Raji (cell line): Measurements from ENCODE around the gene OCA2.

Experiments used
- POLR2A ChIP-seq: IDR thresholded peaks from 2 replicates; pipeline ENCODE4 v1.6.1; 2011; ENCODE audit warnings: low read depth, low read length, control low read depth; ENCODE audit not compliant: insufficient read depth

OCA2 gene

GRCh38 chr15:27832237-27832596 lies 266.9 kb downstream of the OCA2 start:
- no peak for TF ChIP-seq POLR2A

GRCh38 chr15:27831384-27832236 lies 267.5 kb downstream of the OCA2 start:
- TF ChIP-seq POLR2A: no peak

GRCh38 chr15:27828746-27829145 lies 270.4 kb downstream of the OCA2 start:
- TF ChIP-seq POLR2A: no peak

DNA sequence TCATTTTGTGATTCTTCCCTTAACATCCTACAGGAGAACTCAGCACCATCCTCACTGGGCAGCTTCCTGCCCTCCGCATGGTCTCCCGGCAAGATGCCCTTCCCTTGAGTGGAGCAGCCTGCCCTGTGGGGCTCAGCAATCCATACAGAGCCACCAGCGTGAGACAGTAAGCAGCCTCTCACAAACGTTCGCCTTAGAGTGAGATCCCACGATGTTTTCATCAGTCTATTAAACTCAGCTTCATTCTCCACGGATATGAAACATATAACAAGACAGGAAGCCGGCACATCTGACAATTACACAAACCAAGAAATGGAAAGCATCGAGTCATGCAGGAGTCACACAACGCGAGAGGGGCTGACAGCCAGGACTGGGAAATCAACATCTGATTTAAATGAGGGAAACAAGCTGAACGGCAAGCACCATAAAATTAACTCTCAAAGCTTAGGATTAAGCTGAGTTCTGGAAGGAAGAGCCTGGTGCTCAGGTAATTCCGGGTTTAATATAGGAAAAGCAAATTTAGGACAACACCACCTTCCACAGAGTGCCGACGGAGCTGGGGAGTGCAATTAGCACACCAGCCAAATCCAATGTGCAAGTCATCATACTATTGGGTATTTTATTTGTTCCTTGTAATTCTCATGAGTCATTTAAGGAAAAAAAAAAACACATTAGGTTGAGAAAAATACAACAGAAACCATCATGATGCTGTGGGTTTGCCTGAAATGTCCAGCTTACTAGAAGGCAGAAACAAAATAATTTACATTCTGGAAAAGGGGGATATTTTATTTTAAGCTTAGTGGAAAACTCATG lies 272.0 kb downstream of the OCA2 start:
- no peak for TF ChIP-seq POLR2A

DNA sequence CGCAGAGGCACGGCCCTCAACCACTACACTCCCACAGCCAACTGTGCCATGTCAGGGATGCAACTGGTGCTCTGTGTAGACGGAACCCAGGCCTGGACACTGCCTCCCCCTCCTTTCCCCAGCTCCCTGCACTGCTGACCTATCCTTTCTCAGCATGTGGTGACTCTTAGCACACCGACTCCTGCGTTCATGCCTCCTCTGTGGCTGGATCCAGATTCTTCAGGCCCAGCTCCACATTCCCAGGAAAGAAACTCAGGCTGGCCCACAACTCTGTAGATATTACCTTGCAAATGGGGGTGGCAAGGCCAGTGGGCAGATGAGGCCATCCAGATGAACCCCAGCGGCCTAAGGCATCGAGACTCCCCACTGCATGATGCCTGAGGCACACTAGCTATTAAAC lies 272.7 kb downstream of the OCA2 start:
- TF ChIP-seq POLR2A: no peak

DNA sequence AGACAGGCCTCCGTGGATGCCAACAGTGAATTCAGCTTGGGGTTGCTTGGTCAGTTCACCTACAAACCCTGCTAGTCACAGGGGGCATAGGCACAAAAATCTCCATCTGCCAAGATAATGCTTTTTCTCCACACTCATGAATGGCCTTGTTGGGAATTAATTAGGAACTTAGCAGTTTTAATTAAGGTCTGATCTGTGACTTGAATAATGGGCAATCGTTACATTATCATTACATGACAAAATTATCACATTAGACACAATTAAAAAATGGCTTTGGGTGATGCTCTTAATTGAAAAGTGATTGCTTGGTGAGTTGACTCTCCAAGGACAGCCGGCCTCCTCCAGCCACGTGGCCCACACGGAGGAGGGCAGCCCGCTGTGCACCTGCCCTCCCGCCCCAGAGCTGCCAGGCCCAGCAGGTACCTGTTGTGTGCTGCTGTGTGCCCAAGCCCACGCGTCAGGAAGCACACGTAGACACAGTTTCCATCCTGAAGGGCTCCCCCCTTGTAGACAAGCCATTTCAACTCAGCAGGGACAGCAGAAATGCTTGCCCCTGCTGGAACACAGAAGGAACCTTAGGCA lies 274.2 kb downstream of the OCA2 start:
- no peak for TF ChIP-seq POLR2A

DNA sequence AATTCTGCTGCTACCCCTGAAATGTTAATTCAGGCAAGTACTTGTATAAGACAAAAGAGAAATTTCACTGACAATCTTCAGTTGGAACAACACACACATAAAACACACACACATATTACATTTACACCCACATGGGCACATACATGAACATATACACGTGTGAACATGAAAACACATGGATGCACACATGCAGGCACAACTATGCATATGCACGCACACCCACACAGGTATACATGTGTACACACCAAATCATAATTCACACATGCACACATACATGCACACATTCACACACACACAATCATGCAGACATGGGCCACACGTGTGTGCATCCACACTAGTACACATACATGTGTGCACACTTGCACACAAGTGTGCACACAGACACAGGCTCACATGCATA lies 277.8 kb downstream of the OCA2 start:
- TF ChIP-seq POLR2A: no peak

DNA sequence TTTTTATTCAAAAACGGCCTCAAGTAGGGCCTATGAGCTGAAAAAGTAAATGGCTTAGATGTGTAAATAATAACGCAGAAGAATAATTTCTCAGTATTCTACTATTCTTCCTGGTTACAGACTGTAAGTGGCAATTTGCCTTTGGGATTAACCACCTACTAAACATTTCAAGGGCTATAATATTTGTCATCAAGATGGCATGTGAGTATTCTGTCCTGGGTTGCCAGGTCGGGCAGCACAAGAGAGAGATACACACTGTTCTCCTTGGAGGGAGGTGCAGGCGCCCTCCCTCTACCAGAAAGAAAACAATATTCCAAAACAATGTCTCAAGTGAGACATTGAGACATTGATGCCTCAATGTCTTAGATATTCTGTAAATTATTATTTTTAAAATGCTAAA lies 278.4 kb downstream of the OCA2 start:
- TF ChIP-seq POLR2A: no peak

GRCh38 chr15:27820232-27820631 lies 278.9 kb downstream of the OCA2 start:
- no peak for TF ChIP-seq POLR2A

DNA sequence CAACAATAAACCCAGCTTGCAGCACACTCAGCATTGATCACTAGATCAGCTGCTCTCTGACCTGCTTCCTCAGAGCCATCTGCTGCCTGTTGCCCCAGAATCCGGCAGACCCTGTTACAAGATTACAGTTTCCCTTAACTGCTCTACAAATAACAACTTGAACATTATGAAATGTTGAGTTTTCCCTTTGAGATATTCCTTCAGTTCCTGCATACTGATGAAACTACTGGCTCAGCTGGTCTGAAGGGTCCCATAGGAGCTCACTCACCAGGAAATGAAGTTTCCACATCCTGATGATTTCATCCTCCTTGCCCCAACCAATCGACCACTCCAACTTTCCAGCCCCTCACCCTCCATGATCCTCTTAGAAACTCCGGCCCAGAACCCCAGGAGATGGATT lies 281.9 kb downstream of the OCA2 start:
- TF ChIP-seq POLR2A: no peak

DNA sequence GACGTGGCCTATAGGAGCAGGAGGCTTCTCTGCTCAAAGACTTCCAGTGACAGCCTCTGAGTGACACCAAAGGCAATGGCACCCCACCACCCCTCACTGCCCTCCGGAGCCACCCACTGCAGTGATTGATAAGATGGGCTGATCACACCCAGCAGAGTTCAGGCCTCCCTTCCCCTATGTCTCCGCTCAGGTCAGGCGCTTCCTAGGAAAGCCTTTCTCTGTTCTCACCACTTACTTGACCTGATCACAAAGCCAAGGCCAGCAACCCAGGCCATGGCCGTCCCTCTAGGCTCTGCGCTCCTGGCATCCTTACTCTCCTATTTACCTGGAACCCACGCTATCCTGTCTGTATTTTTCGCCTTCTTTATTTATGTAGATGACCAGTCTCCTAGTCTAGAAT lies 282.3 kb downstream of the OCA2 start:
- TF ChIP-seq POLR2A: no peak

DNA sequence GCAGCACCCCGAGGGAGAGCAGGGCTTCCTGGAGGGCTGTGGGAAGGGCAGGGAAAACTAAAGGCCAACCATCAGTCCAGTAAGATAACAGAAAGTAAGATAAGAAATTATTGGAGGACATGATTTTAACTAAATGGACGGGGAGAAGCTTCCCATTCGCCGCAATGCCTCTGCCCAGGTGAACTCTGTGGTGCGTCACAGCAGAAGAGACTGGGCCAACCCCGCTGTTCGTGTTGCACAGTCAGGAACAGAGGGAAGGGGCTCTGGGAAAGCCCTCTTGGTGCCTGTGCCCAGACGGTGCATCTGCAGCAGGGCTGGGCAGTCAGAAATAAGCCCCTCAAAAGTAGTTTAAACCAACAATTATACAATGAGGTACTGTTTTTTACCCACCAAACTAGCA lies 284.1 kb downstream of the OCA2 start:
- no peak for TF ChIP-seq POLR2A

DNA sequence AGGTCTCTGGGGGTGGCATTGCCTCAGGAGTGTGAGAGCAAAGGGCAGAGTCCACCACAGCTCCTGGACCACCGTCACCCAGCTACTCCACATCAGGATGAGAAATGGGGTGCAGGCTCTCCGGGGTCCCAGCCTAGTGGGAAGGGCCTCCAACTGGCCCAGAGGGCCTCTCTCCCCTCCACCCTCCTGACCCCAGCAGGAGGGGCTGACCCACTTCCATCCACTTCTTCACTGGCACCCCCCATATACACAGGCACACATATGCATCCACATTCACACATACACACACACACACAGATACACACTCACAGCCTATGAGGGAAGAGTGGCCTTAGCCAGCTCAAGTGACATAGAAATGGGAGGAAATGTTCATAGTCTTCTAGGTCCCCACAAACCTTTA lies 286.0 kb downstream of the OCA2 start:
- no peak for TF ChIP-seq POLR2A

GRCh38 chr15:27808182-27808581 lies 290.9 kb downstream of the OCA2 start:
- no peak for TF ChIP-seq POLR2A

DNA sequence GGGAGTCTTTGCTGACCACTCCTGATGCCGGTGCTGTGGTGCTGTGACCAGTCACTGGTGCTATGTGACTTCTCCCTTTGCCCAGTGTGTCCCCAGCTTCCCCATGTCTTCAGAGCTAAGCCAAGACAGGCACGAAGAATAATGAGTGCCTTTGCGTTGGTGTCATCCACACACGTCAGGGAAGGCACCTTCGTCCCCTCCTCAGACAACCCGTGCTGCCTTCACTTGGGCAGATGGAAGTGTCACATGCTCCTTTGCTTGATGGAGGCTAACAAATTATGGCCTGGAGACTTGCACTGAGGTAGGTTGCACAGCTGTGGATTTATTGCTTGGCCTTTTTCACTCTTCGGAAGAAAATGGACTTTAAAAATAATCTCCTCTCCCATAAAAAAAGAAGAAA lies 291.8 kb downstream of the OCA2 start:
- no peak for TF ChIP-seq POLR2A

DNA sequence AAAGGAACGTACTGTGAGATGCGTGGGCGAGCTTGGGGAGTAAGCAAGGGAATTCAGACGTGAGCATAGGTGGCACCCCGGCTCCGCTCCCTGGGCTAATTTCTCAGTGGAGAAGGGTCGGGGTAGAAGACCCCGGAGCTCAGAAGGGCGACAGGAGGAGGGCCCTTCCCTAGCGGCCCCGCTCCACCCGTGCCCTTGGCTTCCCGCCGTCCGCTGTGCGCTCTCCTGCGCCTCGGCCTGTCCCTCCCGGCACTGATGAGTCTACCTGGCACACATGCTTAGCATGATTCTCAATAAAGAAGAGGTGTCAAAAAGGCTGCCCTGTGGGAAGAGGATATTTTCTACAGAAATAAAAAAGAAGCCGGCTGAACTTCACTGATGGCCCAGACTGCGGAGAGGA lies 292.7 kb downstream of the OCA2 start:
- no peak for TF ChIP-seq POLR2A
